Measurements from ENCODE around the gene VPS26C. TPM values are rescaled to one million over a fixed set of nuclear protein-coding genes. Genes with fewer than 3 reads are reported as not detected.

VPS26C gene
- total and polyA plus RNA-seq, 2 of the 13 experiments (the other 11 are each of a cell fraction or from before 2014, with no cell fraction given) = 30.3 to 39.7 TPM

Small RNA genes lying within 50 kb of the gene (small RNA-seq; reads per million reads assigned to genes)
- 0 reads per million in 3 experiments for gene RN7SL678P (ENCODE audit: insufficient read depth in 2 of 3, insufficient read length in 3 of 3, low read depth in 2 of 3, low replicate concordance in 1 of 3)

Other genes starting within 250 kb of the VPS26C start
- 13.7 and 14.8 TPM in 2 replicates for gene PIGP, start 194.3 kb downstream of the VPS26C start, total RNA-seq (2016; rRNA removed; fragmentation: Illumina TruSeq; extraction: Trizol)
- 27.3 and 33.4 TPM in 2 replicates for gene PIGP, start 194.3 kb downstream of the VPS26C start, polyA plus RNA-seq (2011; rRNA removed)
- 108 and 162 TPM in 2 replicates for gene TTC3, start 194.1 kb downstream of the VPS26C start, total RNA-seq (2016; rRNA removed; fragmentation: Illumina TruSeq; extraction: Trizol)
- gene TTC3, start 194.1 kb downstream of the VPS26C start, polyA plus RNA-seq (2011; rRNA removed) = 45.8 and 55.7 TPM in 2 replicates
- 32.7 and 34.2 TPM in 2 replicates for gene DYRK1A, start 99.4 kb upstream of the VPS26C start, total RNA-seq (2016; rRNA removed; fragmentation: Illumina TruSeq; extraction: Trizol)
- 24.6 and 28.2 TPM in 2 replicates for gene DYRK1A, start 99.4 kb upstream of the VPS26C start, polyA plus RNA-seq (2011; rRNA removed)

All from HepG2 (cell line).